ENCODE results near the gene COX5B. TPM values are rescaled to one million over a fixed set of nuclear protein-coding genes. Genes with fewer than 3 reads are reported as not detected.
"Not testable (repeated sequence)": the region's sequence is repeated elsewhere in the genome, so short reads cannot be mapped to it uniquely, and the experiment has no call there.

Gene COX5B
- total RNA-seq, 4 donors from 2014 or later: 248 to 409 (median 335) TPM

DNA sequence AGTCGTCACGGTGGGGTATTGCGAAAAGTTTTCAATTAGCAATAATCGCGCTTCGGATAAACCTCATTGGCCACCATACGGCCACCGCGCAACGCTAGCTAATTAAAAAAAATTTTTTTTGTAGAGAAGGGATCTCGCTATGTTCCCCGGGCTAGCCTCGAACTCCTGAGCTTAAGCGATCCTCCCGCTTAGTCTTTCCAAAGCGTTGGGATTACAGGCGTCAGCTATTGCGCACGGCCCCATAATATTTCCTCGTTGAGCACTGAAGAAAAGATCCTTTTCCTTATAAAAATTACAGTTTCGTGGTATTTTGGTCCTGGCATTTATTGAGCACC, 18.7 kb downstream of the COX5B start:
- H3K9me3 ChIP-seq: no peaks in the 10 kb centered on the region
- no peak for DNase-seq (ENCODE audit: low spot score in 2 of 2)
- TF ChIP-seq, protein P1, sequence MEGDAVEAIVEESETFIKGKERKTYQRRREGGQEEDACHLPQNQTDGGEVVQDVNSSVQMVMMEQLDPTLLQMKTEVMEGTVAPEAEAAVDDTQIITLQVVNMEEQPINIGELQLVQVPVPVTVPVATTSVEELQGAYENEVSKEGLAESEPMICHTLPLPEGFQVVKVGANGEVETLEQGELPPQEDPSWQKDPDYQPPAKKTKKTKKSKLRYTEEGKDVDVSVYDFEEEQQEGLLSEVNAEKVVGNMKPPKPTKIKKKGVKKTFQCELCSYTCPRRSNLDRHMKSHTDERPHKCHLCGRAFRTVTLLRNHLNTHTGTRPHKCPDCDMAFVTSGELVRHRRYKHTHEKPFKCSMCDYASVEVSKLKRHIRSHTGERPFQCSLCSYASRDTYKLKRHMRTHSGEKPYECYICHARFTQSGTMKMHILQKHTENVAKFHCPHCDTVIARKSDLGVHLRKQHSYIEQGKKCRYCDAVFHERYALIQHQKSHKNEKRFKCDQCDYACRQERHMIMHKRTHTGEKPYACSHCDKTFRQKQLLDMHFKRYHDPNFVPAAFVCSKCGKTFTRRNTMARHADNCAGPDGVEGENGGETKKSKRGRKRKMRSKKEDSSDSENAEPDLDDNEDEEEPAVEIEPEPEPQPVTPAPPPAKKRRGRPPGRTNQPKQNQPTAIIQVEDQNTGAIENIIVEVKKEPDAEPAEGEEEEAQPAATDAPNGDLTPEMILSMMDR (IDR thresholded peaks at IDR 0.05): peak in 1 of 5 experiments; percentile 4
- TF ChIP-seq POLR2A (IDR thresholded peaks at IDR 0.05): no peak
- TF ChIP-seq EP300 (IDR thresholded peaks at IDR 0.05): no peak
- peak overlapping the region; percentile 47 to 97 (median 74) for H3K4me3 ChIP-seq
- peaks cover 0 to 17% (median 0%) of the 10 kb centered on the region in 3 donors for H3K36me3 ChIP-seq
- peak overlapping the region; percentile 63 to 99 (median 96) for H3K27ac ChIP-seq
- no peaks in the 10 kb centered on the region for H3K27me3 ChIP-seq
- WGBS, 2 donors: 6 to 9% methylated on average over 21 of the region's 21 CpGs
- H3K4me1 ChIP-seq: peaks cover 0 to 41% (median 15%) of the 10 kb centered on the region in 4 donors

DNA sequence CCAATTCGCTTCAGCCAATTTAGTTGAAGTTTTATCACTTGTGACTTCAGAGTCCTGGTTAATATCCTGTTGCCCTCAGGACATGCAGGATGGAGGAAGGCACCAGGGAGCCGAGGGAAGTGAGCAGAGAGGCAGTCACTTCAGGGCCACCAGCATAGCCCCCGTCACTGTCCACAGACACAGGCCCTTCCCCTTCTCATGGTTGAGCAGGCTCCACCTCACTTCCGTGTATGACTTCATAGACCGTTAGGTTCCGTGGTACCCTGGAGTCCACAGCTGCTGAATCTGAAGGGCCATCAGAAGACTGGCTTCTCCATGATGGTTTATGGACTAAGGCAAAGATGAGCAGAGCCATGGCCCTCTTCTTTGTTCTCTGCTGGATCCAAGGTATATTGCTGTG, 23.6 kb downstream of the COX5B start, which contains the start of gene C2orf92:
TSS of gene C2orf92 (plus strand) at position 266 of the 400 bp plus-strand sequence. CDS start at position 342, 76 bp downstream.
- peaks cover 0 to 10% (median 0%) of the 10 kb centered on the region in 4 donors for H3K4me1 ChIP-seq
- no peaks in the 10 kb centered on the region for H3K9me3 ChIP-seq
- DNase-seq (ENCODE audit: low spot score in 2 of 2): no peak
- H3K36me3 ChIP-seq: peaks cover 0 to 4% (median 0%) of the 10 kb centered on the region in 3 donors
- 88 to 89% methylated on average over 6 of the region's 6 CpGs for WGBS, 2 donors
- H3K27ac ChIP-seq: no peak within 1 kb of the TSS
- H3K27me3 ChIP-seq: no peaks in the 10 kb centered on the region
- H3K4me3 ChIP-seq: no peak within 1 kb of the TSS
- TF ChIP-seq POLR2A (IDR thresholded peaks at IDR 0.05) (no peak), EP300 (IDR thresholded peaks at IDR 0.05) (no peak)
- TF ChIP-seq, protein P1 (IDR thresholded peaks at IDR 0.05): no peak

DNA sequence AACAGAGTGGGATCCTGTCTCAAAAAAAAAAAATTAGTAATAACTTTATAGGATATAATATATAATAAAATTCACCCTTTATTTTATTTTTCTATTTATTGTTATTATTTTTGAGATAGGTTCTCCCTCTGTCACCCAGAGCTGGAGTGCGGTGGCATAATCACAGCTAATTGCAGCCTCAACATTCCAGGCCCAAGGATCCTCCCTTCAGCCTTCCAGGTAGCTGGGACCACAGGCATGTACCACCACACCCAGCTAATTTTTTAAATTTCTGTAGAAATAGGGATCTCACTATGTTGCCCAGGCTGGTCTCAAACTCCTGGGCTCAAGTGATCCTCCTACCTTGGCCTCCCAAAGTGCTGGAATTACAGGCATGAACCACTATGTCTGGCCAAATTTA, 24.6 kb downstream of the COX5B start:
- 100% methylated on average over 1 of the region's 1 CpG for WGBS, 2 donors
- Histone ChIP-seq H3K4me1 (no peaks in the 10 kb centered on the region), H3K27ac (no peak overlapping the region), H3K36me3 (peaks cover 0 to 4% (median 0%) of the 10 kb centered on the region in 3 donors), H3K9me3 (no peaks in the 10 kb centered on the region), H3K27me3 (no peaks in the 10 kb centered on the region), H3K4me3 (no peak overlapping the region)
- TF ChIP-seq EP300 (IDR thresholded peaks at IDR 0.05): no peak
- TF ChIP-seq POLR2A (IDR thresholded peaks at IDR 0.05): no peak
- no peak for DNase-seq (ENCODE audit: low spot score in 2 of 2)

DNA sequence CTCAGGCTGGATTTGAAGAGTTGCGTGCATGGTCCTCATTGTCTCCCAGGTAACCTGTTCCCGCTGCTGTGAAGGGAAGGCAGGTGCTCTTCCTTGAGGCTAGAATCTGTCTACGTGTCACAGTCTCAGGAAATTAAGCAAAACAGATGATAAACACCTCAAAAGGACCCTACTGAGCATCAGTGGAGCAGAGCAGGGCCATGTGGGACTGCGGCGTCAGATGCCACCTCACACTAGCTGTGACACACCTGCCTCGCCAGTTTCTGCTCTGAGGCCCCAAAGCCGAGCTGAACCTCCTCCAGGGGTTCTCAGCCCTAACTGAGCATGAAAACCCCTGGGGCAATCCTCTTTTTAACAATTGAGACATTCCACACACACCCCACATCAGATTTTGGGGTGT, 25.7 kb downstream of the COX5B start:
- Histone ChIP-seq H3K27ac (no peak overlapping the region), H3K4me3 (no peak overlapping the region), H3K36me3 (peaks cover 0 to 4% (median 0%) of the 10 kb centered on the region in 3 donors), H3K4me1 (no peaks in the 10 kb centered on the region), H3K9me3 (no peaks in the 10 kb centered on the region), H3K27me3 (no peaks in the 10 kb centered on the region)
- WGBS, 2 donors: 92 to 95% methylated on average over 7 of the region's 7 CpGs
- TF ChIP-seq EP300 (IDR thresholded peaks at IDR 0.05) (no peak), POLR2A (IDR thresholded peaks at IDR 0.05) (no peak)
- TF ChIP-seq, protein P1 (IDR thresholded peaks at IDR 0.05): no peak
- DNase-seq (ENCODE audit: low spot score in 2 of 2): no peak

DNA sequence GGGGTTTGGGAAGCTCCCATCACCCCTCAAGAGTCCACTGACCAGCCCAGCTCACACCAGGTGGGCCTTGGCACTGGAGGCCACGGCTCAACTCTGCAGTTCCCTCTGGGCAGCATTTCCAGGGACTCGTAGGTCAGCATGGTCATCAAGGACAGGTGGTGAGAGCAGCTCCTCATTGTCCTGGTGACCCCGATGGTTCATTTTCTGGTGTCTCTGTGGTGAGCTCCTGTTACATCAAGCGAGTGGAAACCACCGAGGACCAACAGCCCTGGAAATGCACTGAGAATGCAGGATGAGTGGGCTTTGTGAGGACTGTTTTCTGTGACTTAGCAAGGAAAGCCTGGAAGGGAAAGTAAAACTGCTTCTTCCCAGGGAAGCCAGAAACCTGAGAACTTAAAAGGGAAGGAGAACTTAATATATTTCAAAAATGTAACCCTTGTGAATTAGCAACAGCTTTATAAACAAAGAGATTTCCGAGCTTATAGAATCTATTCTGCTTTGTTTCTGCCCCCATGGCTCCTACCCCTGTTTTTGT, 26.8 kb downstream of the COX5B start:
- H3K9me3 ChIP-seq; H3K4me1 ChIP-seq; H3K27ac ChIP-seq; DNase-seq (ENCODE audit: low spot score in 2 of 2); H3K4me3 ChIP-seq; H3K27me3 ChIP-seq; H3K36me3 ChIP-seq: not testable (repeated sequence)
- 73 to 77% methylated on average over 5 of the region's 6 CpGs for WGBS, 2 donors

DNA sequence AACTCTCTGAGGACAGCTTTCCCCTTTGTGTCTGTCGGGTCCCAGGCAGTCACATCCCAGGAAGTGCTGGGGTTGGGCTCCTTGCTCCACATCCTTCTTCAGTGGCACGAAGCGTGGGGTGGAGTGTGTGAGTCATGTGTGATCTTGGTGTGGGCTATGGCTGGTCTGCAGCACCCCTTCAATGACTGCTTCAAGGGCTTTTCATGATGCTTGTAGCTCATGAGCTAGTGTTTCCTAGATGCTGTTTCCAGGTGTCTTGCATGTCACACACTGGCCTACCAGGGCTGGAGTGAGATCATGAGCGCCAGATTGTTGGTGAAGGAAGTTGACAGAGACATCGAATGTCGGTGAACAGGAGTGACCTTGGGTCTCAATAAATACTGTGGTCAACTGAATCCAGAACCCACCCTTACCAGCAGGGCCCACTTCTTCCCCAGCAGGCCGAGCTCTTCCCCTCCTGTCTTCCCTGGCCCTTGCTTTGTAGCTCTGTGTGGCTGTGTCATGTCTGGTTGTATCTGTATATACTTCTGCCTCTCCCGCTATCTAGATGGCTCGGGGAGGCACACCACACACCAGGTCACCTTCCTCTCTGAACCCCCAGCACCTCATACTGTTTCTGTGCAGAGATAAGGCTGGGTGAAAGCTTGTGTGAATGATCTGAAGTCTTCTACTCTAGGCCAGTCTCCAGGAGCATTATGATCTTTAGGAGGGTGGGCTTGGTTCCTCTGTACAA, 27.5 kb downstream of the COX5B start:
- Histone ChIP-seq H3K36me3 (peaks cover 0 to 3% (median 0%) of the 10 kb centered on the region in 3 donors), H3K4me1 (no peaks in the 10 kb centered on the region), H3K27me3 (no peaks in the 10 kb centered on the region), H3K4me3 (no peak overlapping the region), H3K9me3 (no peaks in the 10 kb centered on the region), H3K27ac (no peak overlapping the region)
- no peak for DNase-seq (ENCODE audit: low spot score in 2 of 2)
- WGBS, 2 donors: 84 to 87% methylated on average over 9 of the region's 9 CpGs
- TF ChIP-seq, protein P1 (IDR thresholded peaks at IDR 0.05): no peak
